ENCODE measurements around the gene NPDC1.

DNA sequence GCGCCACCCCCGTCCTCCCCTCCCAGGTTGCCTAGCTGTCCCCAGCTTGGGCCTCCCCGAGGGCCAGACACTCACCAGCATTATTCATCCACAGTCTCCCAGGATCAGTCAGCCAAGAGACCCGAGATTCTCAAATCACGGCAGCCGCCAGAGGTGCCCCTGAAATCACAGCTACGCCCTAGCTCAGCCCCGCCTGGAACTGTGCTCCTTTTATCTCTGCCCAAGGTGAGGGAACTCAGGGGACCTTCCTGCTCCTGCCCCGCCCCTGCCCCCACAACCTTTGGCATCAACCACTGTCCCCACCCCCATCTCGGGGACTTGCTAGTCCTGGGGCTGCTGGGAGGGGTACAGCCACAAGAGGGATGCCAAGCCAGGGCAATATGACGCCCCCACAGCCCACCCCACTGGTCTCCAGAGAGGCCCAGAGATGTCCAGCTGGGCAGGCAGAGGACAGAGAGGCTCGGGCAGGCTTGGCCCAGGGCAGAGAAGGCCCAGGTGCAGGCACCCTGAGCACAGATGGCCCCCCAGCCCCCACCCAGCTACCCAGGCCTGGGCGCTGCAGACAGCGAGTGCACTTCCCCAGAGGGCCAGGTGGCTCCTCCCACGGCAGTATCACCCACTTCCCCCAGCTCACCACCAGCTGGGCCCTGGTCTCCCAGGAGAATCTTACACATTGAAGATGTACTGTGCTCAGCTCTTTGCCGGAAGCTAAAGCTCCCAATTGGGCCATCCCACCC lies 13.9 kb downstream of the NPDC1 start, which contains the start of gene FUT7:
- peak; percentile 16 for TF ChIP-seq CTCF (IDR thresholded peaks at IDR 0.05)
- no peak for TF ChIP-seq EZH2 (IDR thresholded peaks at IDR 0.05; ENCODE audit: borderline replicate concordance, insufficient read depth, low read depth, low read length, poor library complexity, severe bottlenecking)

Measured in B cell (primary cell).